Subcutaneous adipose tissue (tissue), 4 donors: Measurements from ENCODE around the gene SH3PXD2A. TPM values are rescaled to one million over a fixed set of nuclear protein-coding genes. Genes with fewer than 3 reads are reported as not detected.

Experiments
- CTCF ChIP-seq: fragments of 450-650 bp; IDR thresholded peaks from one replicate; pipeline ENCODE4 v1.5.1; 2016; ENCODE audit warnings: low read depth, mild to moderate bottlenecking, control low read depth, antibody characterized with exemption, moderate library complexity
- total RNA-seq, 4 donors: library from RNA; depleted of rRNA; stranded (reverse); fragments of >200 nt; gene quantifications; one replicate each; pipeline ENCODE4 v1.1.0, GENCODE V29; 2016

Gene SH3PXD2A
- total RNA-seq, 4 donors from 2014 or later, result 13.0 to 23.6 (median 18.7) TPM

GRCh38 chr10:103778358-103779139 is 76.8 kb downstream of the SH3PXD2A start:
- no peak for TF ChIP-seq CTCF

- no peak for TF ChIP-seq CTCF
Observed at GRCh38 chr10:103776878-103777591, 78.3 kb downstream of the SH3PXD2A start.

- TF ChIP-seq CTCF, result no peak
Observed at GRCh38 chr10:103775776-103776175, 79.6 kb downstream of the SH3PXD2A start.

GRCh38 chr10:103772096-103772845 is 83.1 kb downstream of the SH3PXD2A start:
- TF ChIP-seq CTCF, result no peak

GRCh38 chr10:103770139-103770538 is 85.2 kb downstream of the SH3PXD2A start:
- no peak for TF ChIP-seq CTCF

- TF ChIP-seq CTCF, result no peak
Observed at GRCh38 chr10:103769176-103769575, 86.2 kb downstream of the SH3PXD2A start.

- no peak for TF ChIP-seq CTCF
Observed at GRCh38 chr10:103768345-103768744, 87.0 kb downstream of the SH3PXD2A start.
